ENCODE measurements around the gene ACSL3.

DNA sequence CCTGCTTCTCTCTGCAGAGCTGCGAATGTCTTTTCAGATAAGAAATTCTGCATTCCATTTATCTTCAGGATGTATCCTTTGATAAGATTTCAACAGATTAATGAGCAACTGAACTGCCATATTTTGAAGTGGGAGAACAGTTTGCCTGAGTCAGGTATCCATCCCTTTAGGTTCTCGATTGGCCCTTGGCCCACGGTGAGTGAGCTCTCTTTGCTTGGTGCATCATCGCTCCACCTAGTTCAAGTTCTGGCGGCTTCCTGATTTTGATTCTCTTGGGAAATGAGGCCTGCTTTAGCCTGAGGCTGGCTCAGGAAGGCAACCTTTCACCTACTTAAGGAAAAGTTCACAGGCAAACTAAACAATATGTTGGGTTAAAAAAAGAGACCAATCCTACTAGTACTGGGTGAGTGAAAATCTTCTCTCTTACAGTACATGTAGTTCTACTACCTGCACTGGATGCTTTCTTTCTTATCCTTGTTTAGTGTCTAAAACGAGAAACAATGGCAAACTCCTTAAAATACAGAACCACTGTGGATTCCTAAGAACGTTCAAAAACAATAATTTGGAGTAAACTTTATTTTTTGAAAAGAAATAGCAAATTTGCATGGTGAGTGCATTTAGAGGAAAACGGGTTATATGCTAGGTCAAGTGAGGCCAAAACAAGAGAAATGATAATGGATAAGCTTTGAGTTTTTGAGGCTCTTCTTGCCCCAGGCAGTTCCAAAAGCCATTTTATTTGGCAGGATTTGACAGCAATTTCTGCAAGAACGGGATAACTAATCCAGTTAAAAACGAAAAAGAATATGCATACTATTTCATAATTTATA lies 837 bp upstream of the ACSL3 start:
- TF ChIP-seq, protein P1, sequence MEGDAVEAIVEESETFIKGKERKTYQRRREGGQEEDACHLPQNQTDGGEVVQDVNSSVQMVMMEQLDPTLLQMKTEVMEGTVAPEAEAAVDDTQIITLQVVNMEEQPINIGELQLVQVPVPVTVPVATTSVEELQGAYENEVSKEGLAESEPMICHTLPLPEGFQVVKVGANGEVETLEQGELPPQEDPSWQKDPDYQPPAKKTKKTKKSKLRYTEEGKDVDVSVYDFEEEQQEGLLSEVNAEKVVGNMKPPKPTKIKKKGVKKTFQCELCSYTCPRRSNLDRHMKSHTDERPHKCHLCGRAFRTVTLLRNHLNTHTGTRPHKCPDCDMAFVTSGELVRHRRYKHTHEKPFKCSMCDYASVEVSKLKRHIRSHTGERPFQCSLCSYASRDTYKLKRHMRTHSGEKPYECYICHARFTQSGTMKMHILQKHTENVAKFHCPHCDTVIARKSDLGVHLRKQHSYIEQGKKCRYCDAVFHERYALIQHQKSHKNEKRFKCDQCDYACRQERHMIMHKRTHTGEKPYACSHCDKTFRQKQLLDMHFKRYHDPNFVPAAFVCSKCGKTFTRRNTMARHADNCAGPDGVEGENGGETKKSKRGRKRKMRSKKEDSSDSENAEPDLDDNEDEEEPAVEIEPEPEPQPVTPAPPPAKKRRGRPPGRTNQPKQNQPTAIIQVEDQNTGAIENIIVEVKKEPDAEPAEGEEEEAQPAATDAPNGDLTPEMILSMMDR (IDR thresholded peaks at IDR 0.05), result no peak
- TF ChIP-seq POLR2AphosphoS5 (IDR thresholded peaks at IDR 0.05; ENCODE audit: low read depth, low read length), result no peak

Measured in Panc1 (cell line).